ENCODE results near the gene SUPT7L. TPM values are rescaled to one million over a fixed set of nuclear protein-coding genes. Genes with fewer than 3 reads are reported as not detected.

The SUPT7L gene
- total RNA-seq, 1 donor from 2014 or later = 29.7 TPM

DNA sequence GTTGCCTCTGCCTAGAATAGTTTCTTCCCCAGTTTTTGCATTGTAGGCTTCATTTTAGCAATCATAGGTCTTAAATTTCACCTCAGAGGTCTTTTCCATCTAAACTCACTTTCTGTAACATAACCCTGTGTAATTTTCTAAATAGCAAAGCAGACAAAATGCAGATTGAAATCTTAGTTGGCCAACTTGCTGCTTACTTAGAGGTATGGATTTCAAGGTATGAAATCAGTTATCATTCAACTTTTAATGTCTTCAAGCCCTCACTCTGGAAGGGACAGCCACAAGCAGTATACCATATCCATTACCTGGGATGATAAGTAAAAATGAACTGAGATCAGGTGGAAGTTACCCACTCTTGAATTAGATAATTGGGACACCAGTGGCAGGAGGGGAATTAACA lies 38.5 kb downstream of the SUPT7L start:
- Histone ChIP-seq H3K4me1 (peaks cover 39% of the 10 kb centered on the region), H3K4me3 (no peak overlapping the region), H3K36me3 (peaks cover 46% of the 10 kb centered on the region), H3K9me3 (replicated peaks) (no peaks in the 10 kb centered on the region), H3K27ac (replicated peaks) (no peak overlapping the region), H3K27me3 (ENCODE audit: low read depth) (no peaks in the 10 kb centered on the region)
- TF ChIP-seq, protein P1, sequence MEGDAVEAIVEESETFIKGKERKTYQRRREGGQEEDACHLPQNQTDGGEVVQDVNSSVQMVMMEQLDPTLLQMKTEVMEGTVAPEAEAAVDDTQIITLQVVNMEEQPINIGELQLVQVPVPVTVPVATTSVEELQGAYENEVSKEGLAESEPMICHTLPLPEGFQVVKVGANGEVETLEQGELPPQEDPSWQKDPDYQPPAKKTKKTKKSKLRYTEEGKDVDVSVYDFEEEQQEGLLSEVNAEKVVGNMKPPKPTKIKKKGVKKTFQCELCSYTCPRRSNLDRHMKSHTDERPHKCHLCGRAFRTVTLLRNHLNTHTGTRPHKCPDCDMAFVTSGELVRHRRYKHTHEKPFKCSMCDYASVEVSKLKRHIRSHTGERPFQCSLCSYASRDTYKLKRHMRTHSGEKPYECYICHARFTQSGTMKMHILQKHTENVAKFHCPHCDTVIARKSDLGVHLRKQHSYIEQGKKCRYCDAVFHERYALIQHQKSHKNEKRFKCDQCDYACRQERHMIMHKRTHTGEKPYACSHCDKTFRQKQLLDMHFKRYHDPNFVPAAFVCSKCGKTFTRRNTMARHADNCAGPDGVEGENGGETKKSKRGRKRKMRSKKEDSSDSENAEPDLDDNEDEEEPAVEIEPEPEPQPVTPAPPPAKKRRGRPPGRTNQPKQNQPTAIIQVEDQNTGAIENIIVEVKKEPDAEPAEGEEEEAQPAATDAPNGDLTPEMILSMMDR (IDR thresholded peaks at IDR 0.05; ENCODE audit: borderline replicate concordance) = no peak
- intact Hi-C loops (cut with micrococcal nuclease) = no loop called here
- no peak for DNase-seq

DNA sequence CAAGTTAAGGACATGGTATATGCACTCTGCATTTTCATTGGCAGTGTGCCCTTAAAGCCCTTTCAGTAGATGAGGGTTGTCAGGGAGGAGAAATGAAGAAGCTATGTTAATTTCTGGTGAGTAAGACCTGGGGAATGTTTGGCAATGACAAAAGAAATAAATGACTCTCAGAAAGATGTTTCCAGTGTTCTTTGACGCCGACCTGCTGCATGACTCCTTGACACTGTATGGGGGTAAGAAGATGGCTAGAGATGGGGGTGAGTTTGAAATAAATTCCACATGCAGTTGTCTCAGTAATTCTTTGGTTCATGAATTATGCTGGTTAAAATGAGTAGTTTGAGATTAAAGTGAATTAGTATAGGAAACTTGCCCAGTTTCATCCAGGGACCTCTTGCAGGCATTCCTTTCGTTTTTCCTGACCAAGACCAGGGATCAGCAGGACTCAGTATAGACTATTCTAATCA lies 40.5 kb downstream of the SUPT7L start:
- H3K27ac ChIP-seq (replicated peaks) = no peak overlapping the region
- intact Hi-C loops (cut with micrococcal nuclease) = no loop called here

DNA sequence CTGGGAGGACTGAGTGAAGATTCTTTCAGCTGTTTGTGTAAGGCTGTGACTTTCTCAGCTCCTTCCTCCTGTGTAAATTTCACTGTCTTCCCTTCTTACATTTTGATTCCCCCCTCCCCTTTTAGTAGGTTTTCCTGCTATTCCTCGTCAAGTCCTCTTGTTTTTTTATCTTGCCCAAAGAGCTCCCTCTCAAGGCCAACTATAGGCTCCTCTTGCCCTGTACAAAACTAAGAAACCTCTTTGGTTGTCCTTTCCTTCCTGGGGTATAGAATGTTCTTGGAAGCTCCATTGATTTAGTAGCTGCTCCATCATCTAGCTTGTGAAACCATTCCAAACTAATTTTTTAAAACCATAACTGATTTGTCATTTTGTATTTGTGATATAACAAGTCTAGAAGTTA lies 41.9 kb downstream of the SUPT7L start:
- no peaks in the 10 kb centered on the region for H3K9me3 ChIP-seq (replicated peaks)
- no peak overlapping the region for H3K27ac ChIP-seq (replicated peaks)
- H3K4me1 ChIP-seq = peaks cover 5% of the 10 kb centered on the region
- H3K36me3 ChIP-seq = peaks cover 80% of the 10 kb centered on the region
- H3K27me3 ChIP-seq (ENCODE audit: low read depth) = no peaks in the 10 kb centered on the region
- intact Hi-C loops (cut with micrococcal nuclease) = no loop called here
- TF ChIP-seq, protein P1 (IDR thresholded peaks at IDR 0.05; ENCODE audit: borderline replicate concordance) = no peak
- no peak for DNase-seq
- no peak overlapping the region for H3K4me3 ChIP-seq

More for the DNA sequence above, 40.5 kb downstream of the SUPT7L start:
- TF ChIP-seq, protein P1 (IDR thresholded peaks at IDR 0.05; ENCODE audit: borderline replicate concordance) = no peak
- Histone ChIP-seq H3K9me3 (replicated peaks) (no peaks in the 10 kb centered on the region), H3K4me1 (peaks cover 19% of the 10 kb centered on the region), H3K4me3 (no peak overlapping the region), H3K27me3 (ENCODE audit: low read depth) (no peaks in the 10 kb centered on the region), H3K36me3 (peaks cover 66% of the 10 kb centered on the region)
- no peak for DNase-seq

DNA sequence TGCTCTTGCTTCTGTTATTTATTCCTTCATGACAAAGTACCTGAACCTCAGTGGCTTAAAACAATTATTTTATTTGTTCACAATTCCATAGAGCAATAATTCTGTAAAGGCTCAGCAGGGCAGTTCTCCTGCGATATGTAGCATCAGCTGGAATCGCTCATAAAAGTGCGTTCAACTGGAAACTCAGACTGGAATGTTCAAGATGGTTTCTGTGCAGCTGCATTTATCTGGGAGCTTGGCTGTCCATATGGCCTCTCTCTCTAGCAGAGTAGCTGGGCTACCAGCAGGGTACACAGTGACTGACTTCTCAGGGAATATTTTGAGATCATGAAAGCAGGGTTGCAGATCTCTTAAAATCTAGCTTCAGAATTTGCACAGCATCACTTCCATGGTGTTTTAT lies 48.1 kb downstream of the SUPT7L start:
- no peak for DNase-seq
- Histone ChIP-seq H3K36me3 (peaks cover 77% of the 10 kb centered on the region), H3K4me3 (no peak overlapping the region), H3K27ac (replicated peaks) (no peak overlapping the region), H3K9me3 (replicated peaks) (no peaks in the 10 kb centered on the region), H3K27me3 (ENCODE audit: low read depth) (no peaks in the 10 kb centered on the region), H3K4me1 (no peaks in the 10 kb centered on the region)
- TF ChIP-seq, protein P1 (IDR thresholded peaks at IDR 0.05; ENCODE audit: borderline replicate concordance) = no peak
- intact Hi-C loops (cut with micrococcal nuclease) = no loop called here

DNA sequence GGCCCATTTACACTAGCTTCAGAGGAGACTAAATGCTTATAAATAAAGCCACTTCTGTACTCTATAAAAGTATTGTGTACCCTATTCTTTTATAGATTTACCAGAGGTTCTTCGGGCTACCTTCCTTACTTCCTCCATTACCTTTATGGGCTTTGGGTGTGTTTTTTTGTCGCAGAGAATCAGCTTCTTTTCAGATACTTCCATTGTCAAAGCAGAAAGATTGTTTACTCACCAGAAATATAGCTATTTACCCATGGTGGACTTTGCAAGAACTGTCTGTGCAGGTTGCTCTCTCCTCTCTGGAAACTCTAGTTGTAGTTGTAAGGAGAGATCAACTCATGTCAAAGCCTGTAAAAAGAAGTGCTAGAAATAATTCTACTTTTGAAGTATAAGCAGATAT lies 49.4 kb downstream of the SUPT7L start:
- Histone ChIP-seq H3K4me1 (no peaks in the 10 kb centered on the region), H3K27me3 (ENCODE audit: low read depth) (no peaks in the 10 kb centered on the region), H3K9me3 (replicated peaks) (no peaks in the 10 kb centered on the region), H3K36me3 (peaks cover 74% of the 10 kb centered on the region), H3K4me3 (no peak overlapping the region), H3K27ac (replicated peaks) (no peak overlapping the region)
- TF ChIP-seq, protein P1 (IDR thresholded peaks at IDR 0.05; ENCODE audit: borderline replicate concordance) = no peak
- DNase-seq = no peak
- intact Hi-C loops (cut with micrococcal nuclease) = no loop called here

All from left ventricle myocardium inferior (tissue), 1 donor.